ENCODE measurements around the gene SLC66A2.

SLC66A2 gene

GRCh38 chr18:79935499-79935898 lies 16.0 kb downstream of the SLC66A2 start:
- no peak for DNase-seq

- no peak for DNase-seq
Observed at GRCh38 chr18:79935098-79935480, 16.4 kb downstream of the SLC66A2 start.

- no peak for DNase-seq
Observed at GRCh38 chr18:79934311-79935097, 16.9 kb downstream of the SLC66A2 start.

GRCh38 chr18:79933765-79934164 lies 17.7 kb downstream of the SLC66A2 start:
- DNase-seq, result no peak

GRCh38 chr18:79932907-79933306 lies 18.5 kb downstream of the SLC66A2 start:
- DNase-seq, result no peak

- DNase-seq, result no peak
Observed at GRCh38 chr18:79931475-79931874, 20.0 kb downstream of the SLC66A2 start.

GRCh38 chr18:79930020-79930642 lies 21.3 kb downstream of the SLC66A2 start:
- no peak for DNase-seq

- DNase-seq, result no peak
Observed at GRCh38 chr18:79928563-79928960, 22.9 kb downstream of the SLC66A2 start.

- DNase-seq, result no peak
Observed at GRCh38 chr18:79927607-79928562, 23.6 kb downstream of the SLC66A2 start.

- no peak for DNase-seq
Observed at GRCh38 chr18:79926715-79927606, 24.5 kb downstream of the SLC66A2 start.

GRCh38 chr18:79926306-79926705 lies 25.1 kb downstream of the SLC66A2 start:
- DNase-seq, result no peak

GRCh38 chr18:79924814-79925731 lies 26.4 kb downstream of the SLC66A2 start:
- no peak for DNase-seq

GRCh38 chr18:79923896-79924585 lies 27.4 kb downstream of the SLC66A2 start:
- DNase-seq, result no peak

- no peak for DNase-seq
Observed at GRCh38 chr18:79922971-79923411, 28.5 kb downstream of the SLC66A2 start.

GRCh38 chr18:79921984-79922965 lies 29.2 kb downstream of the SLC66A2 start:
- no peak for DNase-seq

- DNase-seq, result no peak
Observed at GRCh38 chr18:79919089-79919488, 32.4 kb downstream of the SLC66A2 start.

GRCh38 chr18:79918615-79919011 lies 32.8 kb downstream of the SLC66A2 start:
- DNase-seq, result no peak

- no peak for DNase-seq
Observed at GRCh38 chr18:79917853-79918614, 33.4 kb downstream of the SLC66A2 start.
